Ecto neural progenitor cell (in vitro differentiated cells): Measurements from ENCODE around the gene EVI5L.

Source experiments
- DNase-seq: peaks from one replicate; pipeline ENCODE4 v3.0.0-alpha.2; 2018; ENCODE audit warnings: low spot score

EVI5L gene

DNA sequence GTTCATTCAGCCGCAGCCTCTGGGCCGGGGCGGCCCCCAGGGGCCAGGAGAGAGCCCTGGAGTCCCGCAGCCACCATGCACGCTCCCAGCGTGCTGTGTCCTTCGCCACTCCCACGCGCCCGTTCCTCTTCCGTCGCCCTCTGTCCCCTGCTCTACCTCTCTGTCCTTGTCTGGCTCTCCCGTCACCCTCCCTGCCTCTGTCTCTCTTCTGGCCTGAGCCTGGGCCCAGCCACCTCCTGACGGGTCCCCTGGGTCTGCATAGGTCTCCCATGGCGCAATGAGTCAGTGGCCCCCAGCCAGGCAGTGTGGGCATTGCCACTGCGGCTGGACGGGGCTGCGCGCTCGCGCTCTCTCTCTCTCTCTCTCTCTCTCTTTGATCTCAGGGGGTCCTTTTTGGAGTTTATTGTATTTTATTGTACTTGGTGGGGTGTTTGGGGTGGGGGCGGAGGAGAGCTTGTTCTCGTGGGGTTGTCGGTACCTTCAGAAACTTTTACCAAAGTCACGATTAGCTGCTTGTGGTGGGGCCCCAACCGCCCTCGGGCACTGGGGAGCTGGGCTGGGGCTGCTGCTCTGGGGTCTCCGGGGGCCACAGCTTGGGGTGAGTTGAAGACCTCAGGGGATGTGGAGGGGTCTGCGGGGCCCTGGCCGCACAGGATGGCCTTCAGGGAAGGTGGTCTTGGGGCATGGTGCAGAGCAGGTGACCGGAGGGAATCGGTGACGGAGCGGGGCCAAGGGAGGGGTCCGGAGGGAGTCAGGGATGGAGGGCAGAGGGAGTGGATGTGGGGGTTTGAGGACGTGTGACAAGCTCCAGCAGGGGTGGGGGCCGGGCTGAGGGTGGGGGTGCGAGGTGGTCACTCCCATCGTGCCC is 82.9 kb downstream of the EVI5L start:
- DNase-seq: no peak

- DNase-seq: no peak
These were observed 83.6 kb downstream of the EVI5L start for GRCh38 chr19:7913652-7914051.

DNA sequence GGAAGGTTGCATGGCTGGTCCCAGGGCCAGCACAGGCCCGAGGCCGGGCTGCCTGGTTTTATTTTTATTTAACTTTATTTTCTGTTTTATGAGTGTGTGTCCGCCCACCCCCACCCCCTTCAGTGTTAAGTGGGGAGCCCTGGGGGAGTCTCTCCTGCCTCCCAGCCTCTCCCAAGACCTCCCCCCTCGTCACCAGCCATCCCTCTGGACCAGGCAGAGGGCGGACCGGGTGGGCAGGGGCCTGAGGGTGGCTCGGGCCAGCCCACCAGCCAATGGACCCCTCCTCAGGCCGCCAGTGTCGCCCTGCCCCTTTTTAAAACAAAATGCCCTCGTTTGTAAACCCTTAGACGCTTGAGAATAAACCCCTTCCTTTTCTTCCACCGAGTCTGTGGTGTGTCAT is 84.1 kb downstream of the EVI5L start:
- DNase-seq: no peak
